ENCODE results near the gene PAH.

DNA sequence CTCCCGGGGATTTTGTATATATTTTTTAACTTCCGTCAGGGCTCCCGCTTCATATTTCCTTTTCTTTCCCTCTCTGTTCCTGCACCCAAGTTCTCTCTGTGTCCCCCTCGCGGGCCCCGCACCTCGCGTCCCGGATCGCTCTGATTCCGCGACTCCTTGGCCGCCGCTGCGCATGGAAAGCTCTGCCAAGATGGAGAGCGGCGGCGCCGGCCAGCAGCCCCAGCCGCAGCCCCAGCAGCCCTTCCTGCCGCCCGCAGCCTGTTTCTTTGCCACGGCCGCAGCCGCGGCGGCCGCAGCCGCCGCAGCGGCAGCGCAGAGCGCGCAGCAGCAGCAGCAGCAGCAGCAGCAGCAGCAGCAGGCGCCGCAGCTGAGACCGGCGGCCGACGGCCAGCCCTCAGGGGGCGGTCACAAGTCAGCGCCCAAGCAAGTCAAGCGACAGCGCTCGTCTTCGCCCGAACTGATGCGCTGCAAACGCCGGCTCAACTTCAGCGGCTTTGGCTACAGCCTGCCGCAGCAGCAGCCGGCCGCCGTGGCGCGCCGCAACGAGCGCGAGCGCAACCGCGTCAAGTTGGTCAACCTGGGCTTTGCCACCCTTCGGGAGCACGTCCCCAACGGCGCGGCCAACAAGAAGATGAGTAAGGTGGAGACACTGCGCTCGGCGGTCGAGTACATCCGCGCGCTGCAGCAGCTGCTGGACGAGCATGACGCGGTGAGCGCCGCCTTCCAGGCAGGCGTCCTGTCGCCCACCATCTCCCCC, 41.2 kb upstream of the PAH start:
- TF ChIP-seq CEBPB (IDR thresholded peaks at IDR 0.05; ENCODE audit: low read depth, low read length) (no peak), BACH1 (IDR thresholded peaks at IDR 0.05; ENCODE audit: low read length) (no peak)
- TF ChIP-seq, protein P1, sequence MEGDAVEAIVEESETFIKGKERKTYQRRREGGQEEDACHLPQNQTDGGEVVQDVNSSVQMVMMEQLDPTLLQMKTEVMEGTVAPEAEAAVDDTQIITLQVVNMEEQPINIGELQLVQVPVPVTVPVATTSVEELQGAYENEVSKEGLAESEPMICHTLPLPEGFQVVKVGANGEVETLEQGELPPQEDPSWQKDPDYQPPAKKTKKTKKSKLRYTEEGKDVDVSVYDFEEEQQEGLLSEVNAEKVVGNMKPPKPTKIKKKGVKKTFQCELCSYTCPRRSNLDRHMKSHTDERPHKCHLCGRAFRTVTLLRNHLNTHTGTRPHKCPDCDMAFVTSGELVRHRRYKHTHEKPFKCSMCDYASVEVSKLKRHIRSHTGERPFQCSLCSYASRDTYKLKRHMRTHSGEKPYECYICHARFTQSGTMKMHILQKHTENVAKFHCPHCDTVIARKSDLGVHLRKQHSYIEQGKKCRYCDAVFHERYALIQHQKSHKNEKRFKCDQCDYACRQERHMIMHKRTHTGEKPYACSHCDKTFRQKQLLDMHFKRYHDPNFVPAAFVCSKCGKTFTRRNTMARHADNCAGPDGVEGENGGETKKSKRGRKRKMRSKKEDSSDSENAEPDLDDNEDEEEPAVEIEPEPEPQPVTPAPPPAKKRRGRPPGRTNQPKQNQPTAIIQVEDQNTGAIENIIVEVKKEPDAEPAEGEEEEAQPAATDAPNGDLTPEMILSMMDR (IDR thresholded peaks at IDR 0.05; ENCODE audit: control extremely low read depth in 1 of 3, insufficient read depth in 1 of 3, low read depth in 1 of 3, low read length in 3 of 3): no peak

Data from H1 (cell line).